A549 (cell line): ENCODE data around the gene SUN1. TPM values are rescaled to one million over a fixed set of nuclear protein-coding genes. Genes with fewer than 3 reads are reported as not detected.

Experiments
- ATAC-seq, 2 experiments: fragments of 200-7000 bp in 1 of 2; fragments of >200 bp in 1 of 2; cut with Nextera tagmentation in 1 of 2; cut with Tn5 transposase in 1 of 2; 3 replicates each; pipeline versions ENCODE4 v1.8.0 to v1.9.1; 2018 to 2020; ENCODE audit warnings: mild to moderate bottlenecking in 1 of 2, moderate library complexity in 1 of 2
- CTCF ChIA-PET: fragments of 300-600 bp; sonication (Branson Sonifier 250); formaldehyde crosslinking; extraction: SDS; loops from one replicate; lab custom pipeline; 2021; ENCODE audit warnings: antibody characterized with exemption, inconsistent platforms; lab: Yijun Ruan, JAX
- POLR2A ChIA-PET: fragments of 350-600 bp; formaldehyde crosslinking; extraction: SDS; loops from one replicate; lab custom pipeline; 2021; ENCODE audit warnings: antibody characterized with exemption, inconsistent platforms; lab: Yijun Ruan, JAX
- DNase-seq, 2 experiments: peaks; one replicate each; pipeline versions ENCODE4 v3.0.0 to v3.0.0-alpha.2; 2011 to 2016; ENCODE audit warnings: low read depth in 1 of 2, low spot score in 1 of 2
- FAIRE-seq: peaks from 2 replicates; lab custom pipeline; 2011; peaks lifted over from hg19 to GRCh38; lab: Jason Lieb, UNC
- H3K27ac ChIP-seq, 2 experiments: fragments of >200 bp; sonication (Bioruptor Twin); formaldehyde crosslinking; 3 replicates each; pipeline ENCODE4 v1.5.1; 2016 to 2017
- H3K4me1 ChIP-seq: fragments of >200 bp; sonication (Bioruptor Twin); formaldehyde crosslinking; 3 replicates; pipeline ENCODE4 v1.6.1; 2016
- H3K4me2 ChIP-seq: fragments of >200 bp; sonication (Bioruptor Twin); formaldehyde crosslinking; 3 replicates; pipeline ENCODE4 v1.6.1; 2016
- H3K4me3 ChIP-seq: fragments of >200 bp; sonication (Bioruptor Twin); formaldehyde crosslinking; 3 replicates; pipeline ENCODE4 v1.5.1; 2016
- H3K9me3 ChIP-seq: fragments of >200 bp; sonication (Bioruptor Twin); formaldehyde crosslinking; 3 replicates; pipeline ENCODE4 v1.6.1; 2016
- CBX2 ChIP-seq: fragments of 200-600 bp; sonication (generic); IDR thresholded peaks from 2 replicates; pipeline ENCODE4 v1.6.1; 2016; ENCODE audit warnings: low read depth, mild to moderate bottlenecking, borderline replicate concordance
- CEBPB ChIP-seq, 2 experiments: fragments of >200 bp in 1 of 2; sonication (Bioruptor Twin) in 1 of 2; formaldehyde crosslinking in 1 of 2; IDR thresholded peaks; 2 replicates each; pipeline ENCODE4 v1.6.1; 2012 to 2016
- E2F6 ChIP-seq: IDR thresholded peaks from 2 replicates; pipeline ENCODE4 v1.6.1; 2012; ENCODE audit warnings: low read depth, borderline replicate concordance
- EHF ChIP-seq: fragments of 250-450 bp; sonication (Bioruptor Pico); IDR thresholded peaks from 2 replicates; pipeline ENCODE4 v1.5.0; 2020; ENCODE audit warnings: mild to moderate bottlenecking
- EHMT2 ChIP-seq: fragments of 200-600 bp; sonication (generic); IDR thresholded peaks from 2 replicates; pipeline ENCODE4 v1.6.1; 2016; ENCODE audit warnings: antibody characterized with exemption, low read depth, mild to moderate bottlenecking, moderate library complexity
- FOSB ChIP-seq: fragments of 250-450 bp; sonication (Bioruptor Pico); IDR thresholded peaks from 2 replicates; pipeline ENCODE4 v1.5.0; 2020; ENCODE audit warnings: mild to moderate bottlenecking, moderate library complexity
- FOSL2 ChIP-seq, 2 experiments: fragments of 450-650 bp in 1 of 2; fragments of >200 bp in 1 of 2; sonication (Bioruptor Twin) in 1 of 2; formaldehyde crosslinking; IDR thresholded peaks; 2 replicates each; pipeline versions ENCODE4 v1.5.0 to v1.6.1; 2016 to 2020; ENCODE audit warnings: mild to moderate bottlenecking in 1 of 2, moderate library complexity in 1 of 2
- FOXS1 ChIP-seq: fragments of 250-450 bp; sonication (Bioruptor Pico); IDR thresholded peaks from 2 replicates; pipeline ENCODE4 v1.5.0; 2020; ENCODE audit warnings: mild to moderate bottlenecking, moderate library complexity
- GATA3 ChIP-seq: IDR thresholded peaks from 2 replicates; pipeline ENCODE4 v1.6.1; 2012; ENCODE audit warnings: borderline replicate concordance
- HMGXB4 ChIP-seq: fragments of 250-450 bp; sonication (Bioruptor Pico); IDR thresholded peaks from 2 replicates; pipeline ENCODE4 v1.5.0; 2021; ENCODE audit warnings: mild to moderate bottlenecking, moderate library complexity, borderline replicate concordance
- HOXA7 ChIP-seq: fragments of 250-450 bp; sonication (Bioruptor Pico); IDR thresholded peaks from 2 replicates; pipeline ENCODE4 v1.5.0; 2020; ENCODE audit warnings: mild to moderate bottlenecking, moderate library complexity
- HOXB5 ChIP-seq: fragments of 250-450 bp; sonication (Bioruptor Pico); IDR thresholded peaks from 2 replicates; pipeline ENCODE4 v1.5.0; 2020; ENCODE audit warnings: mild to moderate bottlenecking, moderate library complexity
- KDM1A ChIP-seq: fragments of 200-600 bp; sonication (generic); IDR thresholded peaks from 2 replicates; pipeline ENCODE4 v1.6.1; 2016; ENCODE audit warnings: low read depth, mild to moderate bottlenecking
- NFE2L2 ChIP-seq: fragments of 150-350 bp; conservative IDR thresholded peaks from 2 replicates; pipeline ENCODE4 v1.6.1; 2014; ENCODE audit warnings: low read length
- NPAS2 ChIP-seq: fragments of 250-450 bp; sonication (Bioruptor Pico); IDR thresholded peaks from 2 replicates; pipeline ENCODE4 v1.8.0; 2022; ENCODE audit warnings: mild to moderate bottlenecking, moderate library complexity, borderline replicate concordance
- POLR2A ChIP-seq: IDR thresholded peaks from 2 replicates; pipeline ENCODE4 v1.6.1; 2012; ENCODE audit warnings: mild to moderate bottlenecking, low read length
- RARB ChIP-seq: fragments of 250-450 bp; sonication (Bioruptor Pico); IDR thresholded peaks from 2 replicates; pipeline ENCODE4 v1.8.0; 2021; ENCODE audit warnings: mild to moderate bottlenecking, moderate library complexity
- REST ChIP-seq: fragments of 200-600 bp; sonication (generic); IDR thresholded peaks from 2 replicates; pipeline ENCODE4 v1.6.1; 2016; ENCODE audit warnings: antibody characterized with exemption, mild to moderate bottlenecking, moderate library complexity
- SMC3 ChIP-seq: fragments of >200 bp; sonication (Bioruptor Twin); formaldehyde crosslinking; IDR thresholded peaks from 3 replicates; pipeline ENCODE4 v1.6.1; 2018; ENCODE audit warnings: inconsistent platforms
- SREBF2 ChIP-seq: fragments of 450-650 bp; IDR thresholded peaks from 2 replicates; pipeline ENCODE4 v1.6.1; 2014; ENCODE audit warnings: mild to moderate bottlenecking, moderate library complexity
- ZNF302 ChIP-seq: fragments of 250-450 bp; sonication (Bioruptor Pico); IDR thresholded peaks from 2 replicates; pipeline ENCODE4 v1.9.0; 2021; ENCODE audit warnings: inconsistent platforms, mild to moderate bottlenecking, moderate library complexity
- ZSCAN20 ChIP-seq: fragments of 250-450 bp; sonication (Bioruptor Pico); IDR thresholded peaks from 2 replicates; pipeline ENCODE4 v1.8.0; 2022; ENCODE audit warnings: mild to moderate bottlenecking, moderate library complexity
- WGBS: methylation state at CpG from one replicate; pipeline ENCODE4 v1.1.6; 2017; ENCODE audit errors: missing lambda C conversion rate; 5-methylcytosine and 5-hydroxymethylcytosine counted together
- polyA plus RNA-seq, 4 experiments: library from polyadenylated mRNA; depleted of rRNA in 3 of 4; stranded (reverse); fragments of >200 nt; fragmentation: RNase III in 1 of 4; extraction: RNeasy Plus Mini Kit Qiagen cat#74134 plus additional on column Dnase treatment in 1 of 4; gene quantifications; 2 replicates in 3 of 4; 3 replicates in 1 of 4; pipeline ENCODE4 v1.2.3, GENCODE V29; 2011 to 2017

SUN1 gene
- polyA plus RNA-seq, 2 of the 4 experiments (the other 2 are of a cell fraction), result 60.7 to 130 TPM

- TF ChIP-seq E2F6 (no peak), FOSL2 (IDR thresholded peaks at IDR 0.05) (no peak), FOSL2 (CRISPR knock-in tag; IDR thresholded peaks at IDR 0.05) (no peak)
- TF ChIP-seq, all 56 proteins: peak for 3
These were observed 16.0 kb upstream of the SUN1 start (continued) for GRCh38 chr7:816300-816750.

- ChIA-PET POLR2A (no interaction called here), CTCF (interaction anchor here (0.7 to 4.3 kb wide), 7 partner anchors 9 to 495 kb away, joined by 3 to 22 read pairs (median 4); no protein-coding TSS in a partner anchor)
- H3K27ac ChIP-seq, result peak overlapping the region; percentile 89 to 95
- FAIRE-seq, result no peak
- TF ChIP-seq HMGXB4 (no peak), POLR2A (no peak), ZNF302 (CRISPR knock-in tag) (no peak), NFE2L2 (no peak), KDM1A (no peak), RARB (CRISPR knock-in tag) (no peak), SREBF2 (no peak), HOXB5 (no peak), CBX2 (no peak), SMC3 (no peak), FOSB (CRISPR knock-in tag) (no peak), NPAS2 (no peak), REST (no peak), ZSCAN20 (CRISPR knock-in tag) (no peak), EHF (CRISPR knock-in tag) (no peak), HOXA7 (CRISPR knock-in tag) (no peak), EHMT2 (no peak), CEBPB (IDR thresholded peaks at IDR 0.05) (no peak), GATA3 (no peak), FOXS1 (CRISPR knock-in tag) (no peak)
- TF ChIP-seq, all 56 proteins: peak for 0
- no peaks in the 10 kb centered on the region for H3K9me3 ChIP-seq
- H3K4me1 ChIP-seq, result peaks cover 17% of the 10 kb centered on the region
- ATAC-seq, result peak; percentile 4 to 32; a peak in 1 of 6 replicates
- H3K4me2 ChIP-seq, result peak overlapping the region; percentile 95
- WGBS, result 6% methylated on average over 20 of the region's 88 CpGs
- peak overlapping the region; percentile 97 for H3K4me3 ChIP-seq
- peak; percentile 28 to 29 for DNase-seq
These were observed 15.3 kb upstream of the SUN1 start for GRCh38 chr7:816751-817671.
